Neural cell (in vitro differentiated cells): ENCODE measurements around the gene COP1. TPM values are rescaled to one million over a fixed set of nuclear protein-coding genes. Genes with fewer than 3 reads are reported as not detected.

Experiments used
- H2AFZ ChIP-seq: fragments of 200-600, 300-800 bp; sonication (generic), shearing (Covaris generic); 2 replicates; pipeline ENCODE4 v1.6.0; 2014; ENCODE audit warnings: low read depth, mild to moderate bottlenecking, antibody characterized with exemption, low read length, moderate library complexity
- H3F3A ChIP-seq: fragments of 200-600 bp; shearing (Covaris generic); 2 replicates; pipeline ENCODE4 v1.6.1; 2016; ENCODE audit warnings: mild to moderate bottlenecking, moderate library complexity, mixed read lengths, antibody characterized with exemption, low read length; ENCODE audit not compliant: insufficient read depth, poor library complexity, severe bottlenecking
- H3K27ac ChIP-seq: fragments of 200-600, 300-800 bp; sonication (generic), shearing (Covaris generic); 2 replicates; pipeline ENCODE4 v1.5.1; 2014; ENCODE audit warnings: mild to moderate bottlenecking, low read length, moderate library complexity
- H3K27me3 ChIP-seq: fragments of 300-800, 200-600 bp; sonication (generic), shearing (Covaris generic); 2 replicates; pipeline ENCODE4 v1.6.0; 2014; ENCODE audit warnings: mild to moderate bottlenecking, low read depth, low read length, moderate library complexity; ENCODE audit not compliant: insufficient read depth
- H3K36me3 ChIP-seq: fragments of 300-800, 200-600 bp; sonication (generic), shearing (Covaris generic); 2 replicates; pipeline ENCODE4 v1.5.1; 2014; ENCODE audit warnings: mild to moderate bottlenecking, antibody characterized with exemption, low read length, moderate library complexity; ENCODE audit not compliant: insufficient read depth
- H3K4me2 ChIP-seq: fragments of 300-800, 200-600 bp; sonication (generic), shearing (Covaris generic); 2 replicates; pipeline ENCODE4 v1.6.0; 2014; ENCODE audit warnings: mild to moderate bottlenecking, low read length
- H3K4me3 ChIP-seq: fragments of 300-800, 200-600 bp; sonication (generic), shearing (Covaris generic); 2 replicates; pipeline ENCODE4 v1.5.1; 2014; ENCODE audit warnings: mild to moderate bottlenecking, low read length, moderate library complexity
- H3K79me2 ChIP-seq: fragments of 200-600 bp; shearing (Covaris generic); replicated peaks from 2 replicates; pipeline ENCODE4 v1.6.0; 2014; ENCODE audit warnings: mild to moderate bottlenecking, low read length, moderate library complexity; ENCODE audit not compliant: insufficient read depth
- H3K9ac ChIP-seq: fragments of 300-800, 200-600 bp; sonication (generic), shearing (Covaris generic); 2 replicates; pipeline ENCODE4 v1.6.1; 2016; ENCODE audit warnings: mild to moderate bottlenecking, low read length, mixed read lengths
- H3K9me2 ChIP-seq: fragments of 200-600 bp; shearing (Covaris generic); 2 replicates; pipeline ENCODE4 v1.6.1; 2016; ENCODE audit warnings: mild to moderate bottlenecking, low read length, mixed read lengths; ENCODE audit not compliant: insufficient read depth
- H3K9me3 ChIP-seq: fragments of 200-600, 300-800 bp; sonication (generic), shearing (Covaris generic); 2 replicates; pipeline ENCODE4 v1.6.1; 2016; ENCODE audit warnings: mild to moderate bottlenecking, mixed run types, low read length, moderate library complexity, mixed read lengths
- H4K20me1 ChIP-seq: fragments of 200-600 bp; shearing (Covaris generic); 2 replicates; pipeline ENCODE4 v1.6.1; 2016; ENCODE audit warnings: mild to moderate bottlenecking, mixed run types; ENCODE audit not compliant: insufficient read depth
- CTCF ChIP-seq: fragments of 450-650 bp; IDR thresholded peaks from 2 replicates; pipeline ENCODE4 v1.5.1; 2014; ENCODE audit warnings: antibody characterized with exemption, mild to moderate bottlenecking, moderate library complexity; ENCODE audit not compliant: poor library complexity, severe bottlenecking
- EP300 ChIP-seq: fragments of 450-650 bp; conservative IDR thresholded peaks from 2 replicates; pipeline ENCODE4 v1.6.1; 2014; ENCODE audit warnings: antibody characterized with exemption, mild to moderate bottlenecking, moderate library complexity; ENCODE audit not compliant: poor library complexity, severe bottlenecking
- EZH2 ChIP-seq: fragments of 200-600, 300-800 bp; shearing (Covaris generic), sonication (generic); IDR thresholded peaks from 2 replicates; pipeline ENCODE4 v1.6.1; 2014; ENCODE audit warnings: antibody characterized with exemption, low read length, borderline replicate concordance, mild to moderate bottlenecking; ENCODE audit not compliant: insufficient read depth, poor library complexity, severe bottlenecking
- MXI1 ChIP-seq: fragments of 450-650 bp; conservative IDR thresholded peaks from 2 replicates; pipeline ENCODE4 v1.6.1; 2014; ENCODE audit warnings: antibody characterized with exemption, mild to moderate bottlenecking; ENCODE audit not compliant: poor library complexity, severe bottlenecking
- POLR2AphosphoS5 ChIP-seq: IDR thresholded peaks from 2 replicates; pipeline ENCODE4 v1.6.1; 2012
- RAD21 ChIP-seq: fragments of 450-650 bp; conservative IDR thresholded peaks from 2 replicates; pipeline ENCODE4 v1.6.1; 2014; ENCODE audit warnings: antibody characterized with exemption, mild to moderate bottlenecking, moderate library complexity
- REST ChIP-seq: IDR thresholded peaks from 2 replicates; pipeline ENCODE4 v1.6.1; 2012; ENCODE audit warnings: borderline replicate concordance
- SMC3 ChIP-seq: fragments of 450-650 bp; conservative IDR thresholded peaks from 2 replicates; pipeline ENCODE4 v1.6.1; 2014; ENCODE audit warnings: antibody characterized with exemption, mild to moderate bottlenecking, moderate library complexity; ENCODE audit not compliant: poor library complexity
- TAF1 ChIP-seq: IDR thresholded peaks from 2 replicates; pipeline ENCODE4 v1.6.1; 2012; ENCODE audit warnings: low read depth
- polyA plus RNA-seq: library from polyadenylated mRNA; depleted of rRNA; stranded (reverse); fragments of >200 nt; gene quantifications from 2 replicates; pipeline ENCODE4 v1.2.3, GENCODE V29; 2014

Gene COP1
- polyA plus RNA-seq, 1 donor from 2014 or later: 72.3 TPM

- H3K4me3 ChIP-seq: no peak overlapping the region
- H3K27me3 ChIP-seq: no peaks in the 10 kb centered on the region
- H3K4me2 ChIP-seq: no peak overlapping the region
- H2AFZ ChIP-seq: no peak overlapping the region
- H3K36me3 ChIP-seq: peaks cover 4% of the 10 kb centered on the region
- no peak overlapping the region for H3K9ac ChIP-seq
- peaks cover 8% of the 10 kb centered on the region for H3K79me2 ChIP-seq
- H3K9me3 ChIP-seq: no peaks in the 10 kb centered on the region
- H4K20me1 ChIP-seq: no peaks in the 10 kb centered on the region
- TF ChIP-seq EZH2: no peak
- TF ChIP-seq RAD21: no peak
- TF ChIP-seq SMC3: no peak
- no peaks in the 10 kb centered on the region for H3K9me2 ChIP-seq
- no peaks in the 10 kb centered on the region for H3F3A ChIP-seq
- no peak overlapping the region for H3K27ac ChIP-seq
Measured at GRCh38 chr1:176167210-176167609, 39.9 kb downstream of the COP1 start.

GRCh38 chr1:176165573-176165972, 41.5 kb downstream of the COP1 start:
- Histone ChIP-seq H3K9me2 (no peaks in the 10 kb centered on the region), H3K27ac (no peak overlapping the region), H3K4me3 (no peak overlapping the region), H3K79me2 (peaks cover 3% of the 10 kb centered on the region), H3K9ac (no peak overlapping the region), H3K36me3 (peaks cover 9% of the 10 kb centered on the region), H3K27me3 (no peaks in the 10 kb centered on the region), H2AFZ (no peak overlapping the region), H3F3A (no peaks in the 10 kb centered on the region), H3K9me3 (no peaks in the 10 kb centered on the region), H4K20me1 (no peaks in the 10 kb centered on the region), H3K4me2 (no peak overlapping the region)
- no peak for TF ChIP-seq EP300
- TF ChIP-seq SMC3: no peak

- Histone ChIP-seq H2AFZ (no peak overlapping the region), H3K27me3 (no peaks in the 10 kb centered on the region), H3K9me3 (no peaks in the 10 kb centered on the region), H3K4me2 (no peak overlapping the region), H3K4me3 (no peak overlapping the region), H3F3A (no peaks in the 10 kb centered on the region), H3K79me2 (peaks cover 3% of the 10 kb centered on the region), H3K27ac (no peak overlapping the region), H3K9me2 (no peaks in the 10 kb centered on the region), H3K9ac (no peak overlapping the region), H3K36me3 (peaks cover 9% of the 10 kb centered on the region), H4K20me1 (no peaks in the 10 kb centered on the region)
- TF ChIP-seq REST (no peak), TAF1 (no peak), CTCF (no peak), MXI1 (no peak), SMC3 (no peak), EP300 (no peak), RAD21 (no peak), EZH2 (no peak), POLR2AphosphoS5 (no peak)
Measured at GRCh38 chr1:176164014-176164678, 42.9 kb downstream of the COP1 start.
